GM23248 (cell line): ENCODE results near the gene UBE2E3.
"Not testable (repeated sequence)": the region's sequence is repeated elsewhere in the genome, so short reads cannot be mapped to it uniquely, and the experiment has no call there.

Source experiments
- EZH2 ChIP-seq: fragments of 200-600 bp; sonication (generic); IDR thresholded peaks from 2 replicates; pipeline ENCODE4 v1.6.1; 2018; ENCODE audit warnings: antibody characterized with exemption, mild to moderate bottlenecking; ENCODE audit not compliant: insufficient read depth, poor library complexity, severe bottlenecking
- EZH2phosphoT487 ChIP-seq: fragments of 200-600 bp; sonication (generic); IDR thresholded peaks from 2 replicates; pipeline ENCODE4 v1.6.1; 2018; ENCODE audit warnings: antibody characterized with exemption, moderate library complexity, mild to moderate bottlenecking, low read depth; ENCODE audit not compliant: insufficient read depth

GRCh38 chr2:181091920-181092319, 111.5 kb downstream of the UBE2E3 start:
- TF ChIP-seq EZH2, EZH2phosphoT487: not testable (repeated sequence)
